Stromal cell of bone marrow (primary cell): ENCODE results near the gene DOK1.

ENCODE experiments used
- DNase-seq: peaks from one replicate; pipeline ENCODE4 v3.0.0-alpha.2; 2012; ENCODE audit warnings: low read depth

Gene DOK1

DNA sequence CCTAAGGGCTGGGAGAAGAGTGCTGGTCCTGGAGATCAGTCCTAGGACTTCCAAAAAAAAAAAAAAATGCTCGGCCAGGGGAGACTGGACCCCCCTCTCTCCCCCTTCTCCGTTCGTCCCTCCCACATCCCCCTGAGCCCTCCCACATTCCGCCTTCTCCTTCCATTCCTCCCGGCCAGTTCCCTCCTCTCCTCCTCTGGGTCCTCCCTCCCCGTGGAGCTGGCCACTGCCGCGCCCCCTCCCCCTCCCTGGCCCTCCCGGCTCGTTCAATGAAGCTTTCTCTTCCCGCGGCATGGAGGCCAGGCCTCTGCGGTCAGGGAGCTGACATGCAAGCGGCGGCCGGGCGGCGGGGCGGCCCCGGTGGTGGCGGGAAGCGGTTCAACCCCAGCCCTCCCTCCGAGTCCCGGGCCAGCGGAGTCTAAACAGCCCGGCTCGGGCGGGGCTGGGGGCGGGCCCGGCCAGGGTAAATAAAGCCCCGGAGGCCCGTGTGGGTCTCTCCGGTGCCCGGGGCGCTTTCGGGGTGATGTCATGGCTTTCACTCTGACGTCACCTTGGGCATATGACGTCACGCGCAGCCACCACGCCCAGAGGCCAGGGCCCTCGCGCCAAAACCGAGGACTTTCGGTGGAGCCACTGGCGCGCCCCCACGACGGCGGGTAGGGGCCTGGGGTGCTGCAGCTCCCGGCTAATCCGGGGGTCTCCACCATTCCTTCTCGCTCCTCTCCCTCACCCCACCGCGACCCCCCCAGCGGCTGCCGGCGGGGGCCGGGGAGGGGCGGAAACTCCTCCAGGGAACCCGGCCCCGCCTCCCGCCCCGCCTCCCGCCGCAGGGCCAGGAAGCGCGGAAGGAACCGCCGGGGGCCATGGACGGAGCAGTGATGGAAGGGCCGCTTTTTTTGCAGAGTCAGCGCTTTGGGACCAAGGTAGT, at the start of gene DOK1, which contains the start of gene LOXL3:
Gene DOK1 (plus strand): TSS at position 829 of the 928 bp plus-strand sequence. CDS start 35 bp downstream, at position 864.
Gene LOXL3 (minus strand): TSS at position 51 of the 928 bp plus-strand sequence. CDS start 1,308 bp downstream, outside the sequence.
- DNase-seq, result peak; percentile 87

DNA sequence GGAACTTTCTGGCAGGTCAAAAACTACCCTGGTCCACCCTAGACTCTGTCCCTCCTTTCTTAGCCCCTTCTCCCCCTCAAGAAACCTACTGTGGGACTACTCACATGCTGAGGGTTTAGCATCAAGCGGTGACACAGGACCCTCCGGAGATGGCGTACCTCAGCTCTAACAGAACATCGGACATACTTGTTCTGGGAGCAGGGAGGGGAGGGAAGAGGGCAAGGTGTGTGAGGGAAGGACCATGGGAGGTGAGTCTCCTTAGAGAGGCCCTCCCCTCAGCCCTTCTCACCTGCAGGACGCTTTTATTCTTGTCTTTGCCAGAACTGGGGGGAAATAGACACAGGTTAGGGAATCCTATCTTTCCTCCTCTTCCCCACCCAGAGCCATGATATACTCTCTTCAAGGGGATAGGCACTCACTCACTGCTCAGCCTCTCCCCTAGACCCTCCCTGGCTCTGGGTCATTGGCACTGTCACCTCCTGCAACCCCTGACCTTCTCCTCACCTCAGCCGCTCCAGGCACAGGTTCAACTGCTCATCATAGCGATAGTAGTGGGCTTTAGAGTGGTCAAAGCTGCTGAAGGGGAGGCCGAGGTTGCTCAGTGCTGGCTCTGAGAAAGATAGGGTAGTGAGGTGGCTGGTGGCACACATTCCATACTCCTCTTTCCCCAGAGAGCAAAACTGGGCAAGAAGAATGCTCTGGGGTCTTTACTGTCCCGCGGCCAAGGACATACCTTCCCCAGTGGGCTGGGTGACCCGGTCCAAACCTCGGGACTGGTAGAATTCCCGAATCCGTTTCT, 48.9 kb upstream of the DOK1 start:
- DNase-seq, result no peak

DNA sequence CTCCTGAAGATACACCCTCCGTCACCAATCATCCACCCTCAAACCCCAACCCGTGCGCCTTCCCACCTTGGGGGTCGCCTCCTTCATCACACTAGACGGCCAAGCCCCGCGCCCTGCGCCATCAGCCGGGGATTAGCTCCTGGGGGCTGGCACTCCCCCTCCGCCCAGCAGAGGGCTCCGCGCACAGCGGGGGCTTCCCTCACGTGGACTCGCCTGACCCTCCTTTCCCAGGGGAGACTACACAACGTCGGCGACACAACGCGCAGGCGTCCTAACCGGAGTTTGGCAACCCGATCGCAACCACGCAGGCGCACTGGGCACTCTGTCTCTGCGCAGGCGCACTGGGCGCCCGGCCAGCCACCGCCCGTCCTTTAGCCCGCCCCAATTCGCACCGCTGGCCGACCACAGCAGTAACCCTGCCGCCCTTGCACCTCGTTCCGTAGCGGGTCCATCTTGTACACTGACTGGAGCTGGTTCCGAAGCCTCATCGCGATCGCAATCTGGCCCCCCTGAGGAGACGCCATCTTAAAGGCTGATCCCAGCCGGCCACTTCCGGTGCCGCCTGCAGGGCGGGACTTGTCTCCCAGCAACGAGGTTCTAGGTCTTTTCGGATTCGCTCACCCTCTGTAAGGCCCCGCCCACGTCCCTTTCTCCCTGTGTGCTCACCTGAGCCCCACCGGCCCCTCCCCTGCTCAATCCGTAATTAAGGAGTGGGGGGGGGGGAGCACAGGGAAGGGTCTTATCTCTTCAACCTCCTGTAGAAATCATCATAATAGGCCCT, 47.2 kb upstream of the DOK1 start, which contains the start of gene PCGF1:
Gene PCGF1 (minus strand): TSS at position 551 of the 781 bp plus-strand sequence. CDS start 27 bp downstream, at position 524.
- DNase-seq, result peak; percentile 96

- no peak for DNase-seq
These were observed 46.5 kb upstream of the DOK1 start for GRCh38 chr2:74507926-74508520.

DNA sequence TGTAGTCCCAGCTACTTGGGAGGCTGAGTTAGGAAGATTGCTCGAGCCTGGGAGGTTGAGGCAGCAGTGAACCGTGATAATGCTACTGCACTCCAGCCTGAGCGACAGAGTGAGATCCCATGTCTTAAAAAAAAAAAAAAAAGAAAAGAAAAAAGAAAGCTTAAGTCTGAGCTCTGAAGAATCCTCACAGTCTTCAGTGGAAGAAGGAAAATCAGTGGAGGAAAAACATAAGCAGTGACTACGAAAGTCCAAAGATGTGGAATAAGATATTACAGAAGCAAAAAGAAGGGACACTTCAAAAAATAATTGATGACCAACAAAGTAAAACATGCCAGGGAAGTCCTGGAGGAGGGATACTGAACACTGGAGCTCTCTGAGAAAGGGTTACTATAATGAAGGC, 44.2 kb upstream of the DOK1 start:
- DNase-seq, result no peak

GRCh38 chr2:74511104-74511989, 43.2 kb upstream of the DOK1 start:
- no peak for DNase-seq

DNA sequence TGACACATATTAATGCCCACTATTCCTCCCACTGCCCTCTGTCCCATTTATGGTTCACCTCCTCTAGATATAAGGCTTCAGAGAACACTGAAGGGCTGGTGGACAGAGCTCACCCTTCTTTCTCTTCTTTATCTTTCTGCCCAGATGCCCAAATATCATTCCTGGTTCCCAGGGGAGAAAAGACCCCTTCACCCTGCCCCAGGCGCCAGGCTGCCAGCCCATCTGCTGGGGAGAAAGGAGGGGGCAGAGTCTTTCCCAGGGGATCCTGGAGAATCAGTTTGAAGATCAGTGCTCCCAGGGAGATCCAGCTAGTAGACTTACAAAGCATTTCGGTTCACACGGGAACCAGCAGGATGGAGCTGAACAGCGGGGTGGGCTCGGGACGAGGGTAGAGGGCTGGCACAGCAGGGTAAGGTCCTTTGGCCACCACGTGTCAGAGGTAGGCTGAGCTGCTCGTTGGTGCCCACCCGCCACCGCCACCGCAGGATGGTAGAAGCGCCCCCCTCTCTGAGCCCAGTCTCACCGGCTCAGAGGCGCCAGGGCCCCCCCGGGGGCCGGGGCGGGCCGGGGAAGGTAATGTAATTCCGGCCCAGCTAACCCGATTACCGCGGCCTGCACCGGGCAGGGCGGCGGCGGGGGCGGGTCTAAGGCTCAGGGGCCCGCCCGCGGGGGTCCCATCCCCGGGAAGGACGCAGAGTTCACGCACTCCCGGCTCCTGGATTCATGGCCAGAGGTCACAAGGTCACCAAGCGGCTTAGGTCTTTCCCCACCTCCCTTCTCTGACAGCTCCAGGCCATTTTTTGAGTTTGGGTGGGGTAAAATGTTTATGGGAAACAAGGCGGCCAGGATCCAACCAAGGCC, 41.5 kb upstream of the DOK1 start:
- DNase-seq, result no peak

GRCh38 chr2:74513605-74514367, 40.7 kb upstream of the DOK1 start:
- no peak for DNase-seq

DNA sequence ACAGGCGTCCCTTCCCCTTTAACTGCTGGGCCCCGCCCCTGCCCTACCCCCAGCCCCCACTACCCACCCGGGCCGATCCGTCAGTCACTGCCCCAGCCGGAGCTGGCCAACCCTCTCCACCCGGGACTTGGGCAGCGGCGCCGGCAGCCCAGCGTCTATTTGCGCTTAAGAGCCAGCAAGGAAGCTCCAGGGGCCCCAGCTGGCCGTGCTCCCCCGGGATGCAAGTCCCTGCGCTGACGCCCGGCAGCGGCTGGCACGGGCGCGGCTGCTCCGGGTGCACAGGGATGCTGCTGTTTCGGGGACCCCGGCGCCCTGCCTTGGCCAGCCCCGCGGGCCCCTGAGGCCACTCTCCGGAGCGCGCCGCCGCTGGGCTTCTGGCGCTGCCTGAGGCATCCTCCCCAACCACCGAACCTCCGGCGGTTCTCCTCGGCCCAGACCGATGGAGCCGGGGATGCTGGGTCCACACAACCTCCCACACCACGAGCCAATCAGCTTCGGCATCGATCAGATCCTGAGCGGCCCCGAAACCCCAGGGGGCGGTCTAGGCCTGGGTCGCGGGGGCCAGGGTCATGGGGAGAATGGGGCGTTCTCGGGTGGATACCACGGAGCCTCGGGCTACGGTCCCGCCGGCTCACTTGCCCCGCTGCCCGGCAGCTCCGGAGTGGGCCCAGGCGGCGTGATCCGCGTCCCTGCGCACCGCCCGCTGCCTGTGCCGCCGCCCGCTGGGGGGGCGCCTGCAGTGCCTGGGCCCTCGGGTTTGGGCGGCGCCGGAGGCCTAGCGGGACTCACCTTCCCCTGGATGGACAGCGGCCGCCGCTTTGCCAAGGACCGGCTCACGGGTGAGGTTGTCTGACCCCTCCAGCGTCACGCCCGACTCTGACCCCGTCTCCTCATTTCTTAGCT, 39.9 kb upstream of the DOK1 start, which contains the start of gene TLX2:
Gene TLX2 (plus strand): TSS at position 83 of the 903 bp plus-strand sequence. CDS start 357 bp downstream, at position 440.
- no peak for DNase-seq

- DNase-seq, result no peak
These were observed 39.1 kb upstream of the DOK1 start for GRCh38 chr2:74515271-74515980.

DNA sequence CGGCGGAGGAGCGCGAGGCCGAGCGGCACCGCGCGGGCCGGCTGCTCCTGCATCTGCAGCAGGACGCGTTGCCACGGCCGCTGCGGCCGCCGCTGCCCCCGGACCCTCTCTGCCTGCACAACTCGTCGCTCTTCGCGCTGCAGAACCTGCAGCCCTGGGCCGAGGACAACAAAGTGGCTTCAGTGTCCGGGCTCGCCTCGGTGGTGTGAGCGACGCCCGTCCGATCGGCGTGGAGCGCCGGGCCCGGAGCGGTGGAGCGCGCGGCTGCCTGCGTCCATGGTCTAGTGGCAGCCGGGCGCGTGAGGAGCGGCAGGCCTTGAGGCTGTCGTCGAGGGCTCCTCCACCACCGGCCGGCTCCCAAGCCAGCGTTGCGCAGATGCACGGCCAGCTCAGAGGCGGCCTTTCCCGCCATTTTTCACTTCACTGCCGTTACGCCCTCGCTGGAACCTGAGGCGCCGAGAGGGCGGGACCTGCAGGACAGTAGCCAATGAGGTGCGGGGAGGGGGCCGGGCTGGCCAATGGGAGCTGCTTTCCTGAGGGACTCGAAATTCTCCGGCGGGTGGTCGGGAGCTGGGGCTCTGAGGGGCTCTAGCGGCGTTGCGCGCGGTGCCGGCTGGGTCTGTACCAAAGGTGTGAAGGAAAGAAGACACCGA, 38.4 kb upstream of the DOK1 start:
- no peak for DNase-seq

DNA sequence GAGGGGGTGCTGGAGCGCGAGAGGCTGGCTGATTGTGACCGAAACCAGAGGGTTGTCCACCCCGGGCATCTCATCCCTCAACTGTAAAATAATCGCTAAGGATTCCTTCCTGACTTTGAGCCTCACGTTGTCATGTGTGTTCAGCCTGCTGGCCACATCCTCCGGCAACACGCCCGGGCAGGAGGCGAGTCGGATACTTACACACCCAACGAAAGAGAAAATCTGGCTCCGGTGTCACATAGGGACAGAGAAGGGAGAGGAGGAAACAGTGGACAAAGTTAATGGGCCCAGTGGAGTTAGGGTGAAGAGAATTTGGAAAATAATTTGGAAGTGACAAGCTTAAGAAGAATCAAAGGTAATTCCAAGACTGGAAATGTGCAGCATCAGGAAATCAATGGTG, 37.9 kb upstream of the DOK1 start:
- no peak for DNase-seq

GRCh38 chr2:74522516-74522915, 32.0 kb upstream of the DOK1 start:
- no peak for DNase-seq

GRCh38 chr2:74524005-74524404, 30.5 kb upstream of the DOK1 start:
- no peak for DNase-seq

DNA sequence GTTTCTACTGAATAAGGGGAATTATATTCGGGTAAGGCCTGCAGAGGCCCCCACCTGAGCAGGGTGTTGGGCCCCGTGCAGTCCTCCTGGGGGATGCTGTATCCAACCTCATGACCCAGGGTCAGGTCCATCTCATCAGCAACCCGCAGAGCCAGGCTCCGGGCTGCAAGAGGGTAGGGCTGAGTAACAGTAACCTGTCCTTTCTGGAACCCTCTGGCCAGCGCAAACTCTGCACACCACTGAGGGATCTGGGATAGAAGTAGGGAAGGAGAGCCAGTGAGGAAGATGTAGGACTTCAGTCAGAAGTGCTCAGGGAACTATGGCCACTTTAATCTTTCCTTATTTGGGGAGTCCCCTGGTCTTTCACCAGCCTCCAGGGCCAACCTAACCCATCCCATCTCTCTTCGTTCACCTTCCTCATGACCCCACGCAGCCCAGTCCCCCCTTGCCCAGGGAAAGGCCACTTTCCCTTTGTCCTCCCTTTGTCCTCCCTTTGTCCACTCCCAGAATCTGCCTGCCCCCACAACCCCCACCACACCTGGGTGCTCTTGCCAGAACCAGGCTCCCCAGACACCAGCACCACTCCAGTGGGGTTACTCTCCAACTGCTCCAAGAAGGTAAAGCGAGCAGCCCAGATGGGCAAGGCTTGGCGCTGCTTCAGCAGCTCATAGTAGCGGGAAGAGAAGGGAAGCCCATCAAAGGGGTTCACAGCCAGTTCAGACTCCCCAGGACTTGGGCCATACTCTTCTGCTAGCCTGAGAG, 29.4 kb upstream of the DOK1 start:
- DNase-seq, result no peak
